Panc1 (cell line): ENCODE results near the gene CD164L2. TPM values are rescaled to one million over a fixed set of nuclear protein-coding genes. Genes with fewer than 3 reads are reported as not detected.

ENCODE experiments used
- ATAC-seq: fragments of 200-7000 bp; cut with Tn5 transposase; 2 replicates; pipeline ENCODE4 v1.9.1; 2020; ENCODE audit warnings: mild to moderate bottlenecking, moderate library complexity
- BruUV-seq: library from RNA; stranded (reverse); fragments of 400-500 nt; replicated peaks from 2 replicates; lab custom pipeline; 2021; lab: Mats Ljungman, UMichigan
- CTCF ChIA-PET: fragments of 300-600 bp; sonication (Branson Sonifier 250); formaldehyde crosslinking; loops from one replicate; lab custom pipeline; 2022; ENCODE audit warnings: antibody characterized with exemption; lab: Charles Lee
- POLR2A ChIA-PET: fragments of 300-600 bp; sonication (Branson Sonifier 250); formaldehyde crosslinking; loops from one replicate; lab custom pipeline; 2022; ENCODE audit warnings: antibody characterized with exemption; lab: Charles Lee
- DNase-seq: peaks from one replicate; pipeline ENCODE4 v3.0.0-alpha.2; 2010; ENCODE audit warnings: low read depth, low spot score
- H3K27ac ChIP-seq: 2 replicates; pipeline ENCODE4 v1.5.1; 2011; ENCODE audit warnings: mild to moderate bottlenecking, low read length, inconsistent platforms
- H3K27me3 ChIP-seq: fragments of 200-500 bp; sonication (Bioruptor generic); 2 replicates; pipeline ENCODE4 v1.6.0; 2014; ENCODE audit warnings: low read length, inconsistent platforms; ENCODE audit not compliant: control insufficient read depth, insufficient read depth
- H3K36me3 ChIP-seq: fragments of 200-500 bp; sonication (Bioruptor generic); 2 replicates; pipeline ENCODE4 v1.5.1; 2014; ENCODE audit warnings: inconsistent platforms, mild to moderate bottlenecking, low read length, moderate library complexity; ENCODE audit not compliant: control insufficient read depth, insufficient read depth
- H3K4me1 ChIP-seq: 2 replicates; pipeline ENCODE4 v1.5.1; 2011; ENCODE audit warnings: inconsistent platforms, mild to moderate bottlenecking, low read length, moderate library complexity; ENCODE audit not compliant: control insufficient read depth, insufficient read depth
- H3K4me3 ChIP-seq, 2 experiments: 2 replicates each; pipeline ENCODE4 v1.5.1; 2011 to 2012; ENCODE audit warnings: low read depth in 2 of 2, low read length in 2 of 2, mild to moderate bottlenecking in 2 of 2, inconsistent platforms in 1 of 2, moderate library complexity in 1 of 2
- H3K9me3 ChIP-seq: fragments of 200-500 bp; sonication (Bioruptor generic); 2 replicates; pipeline ENCODE4 v1.5.1; 2014; ENCODE audit warnings: low read depth, mild to moderate bottlenecking, inconsistent platforms, low read length, moderate library complexity; ENCODE audit not compliant: control insufficient read depth, insufficient read depth
- POLR2AphosphoS5 ChIP-seq: IDR thresholded peaks from 2 replicates; pipeline ENCODE4 v1.6.1; 2012; ENCODE audit warnings: mild to moderate bottlenecking, low read depth, low read length, moderate library complexity
- REST ChIP-seq, 2 experiments: IDR thresholded peaks; 2 replicates each; pipeline ENCODE4 v1.6.1; 2011 to 2012; ENCODE audit warnings: low read depth in 2 of 2, control low read depth in 1 of 2, low read length in 1 of 2, mild to moderate bottlenecking in 1 of 2, moderate library complexity in 1 of 2; ENCODE audit not compliant: insufficient read depth in 1 of 2
- SIN3A ChIP-seq: IDR thresholded peaks from 2 replicates; pipeline ENCODE4 v1.6.1; 2012; ENCODE audit warnings: low read depth, mild to moderate bottlenecking, low read length, moderate library complexity, borderline replicate concordance; ENCODE audit not compliant: insufficient read depth
- TCF7L2 ChIP-seq: IDR thresholded peaks from 2 replicates; pipeline ENCODE4 v1.6.1; 2011; ENCODE audit warnings: mild to moderate bottlenecking, low read depth, low read length, inconsistent platforms
- in situ Hi-C: cut with HindIII; loops from 2 replicates; pipeline ENCODE4 v1.10.0; 2016; ENCODE audit warnings: low sequenced_read_pairs, low pct_unique_long_range_greater_than_20kb
- intact Hi-C: fragments of 100-400 bp; cut with micrococcal nuclease; formaldehyde crosslinking; loops from one replicate; pipeline ENCODE4 v1.10.0; 2022; ENCODE audit not compliant: unreplicated experiment
- total RNA-seq: library from RNA; stranded (reverse); gene quantifications from one replicate; pipeline ENCODE4 v1.2.1, GENCODE V29; 2021; ENCODE audit not compliant: unreplicated experiment
- TF ChIP-seq, protein P1 (sequence below): fragments of 450-650 bp; IDR thresholded peaks from 2 replicates; pipeline ENCODE4 v1.5.1; 2017; ENCODE audit warnings: mild to moderate bottlenecking

The CD164L2 gene
- total RNA-seq, 1 experiment from 2014 or later: 0.13 TPM

GRCh38 chr1:27345272-27345671, 37.9 kb downstream of the CD164L2 start:
- Histone ChIP-seq H3K4me3 (no peak overlapping the region), H3K27me3 (no peaks in the 10 kb centered on the region), H3K9me3 (no peaks in the 10 kb centered on the region), H3K27ac (no peak overlapping the region), H3K4me1 (peaks cover 29% of the 10 kb centered on the region), H3K36me3 (no peaks in the 10 kb centered on the region)
- TF ChIP-seq POLR2AphosphoS5 (no peak), SIN3A (no peak), REST (IDR thresholded peaks at IDR 0.05; ENCODE audit: insufficient read depth in 1 of 2, low read depth in 2 of 2, low read length in 1 of 2) (no peak), TCF7L2 (no peak)
- TF ChIP-seq, protein P1, sequence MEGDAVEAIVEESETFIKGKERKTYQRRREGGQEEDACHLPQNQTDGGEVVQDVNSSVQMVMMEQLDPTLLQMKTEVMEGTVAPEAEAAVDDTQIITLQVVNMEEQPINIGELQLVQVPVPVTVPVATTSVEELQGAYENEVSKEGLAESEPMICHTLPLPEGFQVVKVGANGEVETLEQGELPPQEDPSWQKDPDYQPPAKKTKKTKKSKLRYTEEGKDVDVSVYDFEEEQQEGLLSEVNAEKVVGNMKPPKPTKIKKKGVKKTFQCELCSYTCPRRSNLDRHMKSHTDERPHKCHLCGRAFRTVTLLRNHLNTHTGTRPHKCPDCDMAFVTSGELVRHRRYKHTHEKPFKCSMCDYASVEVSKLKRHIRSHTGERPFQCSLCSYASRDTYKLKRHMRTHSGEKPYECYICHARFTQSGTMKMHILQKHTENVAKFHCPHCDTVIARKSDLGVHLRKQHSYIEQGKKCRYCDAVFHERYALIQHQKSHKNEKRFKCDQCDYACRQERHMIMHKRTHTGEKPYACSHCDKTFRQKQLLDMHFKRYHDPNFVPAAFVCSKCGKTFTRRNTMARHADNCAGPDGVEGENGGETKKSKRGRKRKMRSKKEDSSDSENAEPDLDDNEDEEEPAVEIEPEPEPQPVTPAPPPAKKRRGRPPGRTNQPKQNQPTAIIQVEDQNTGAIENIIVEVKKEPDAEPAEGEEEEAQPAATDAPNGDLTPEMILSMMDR: no peak
- intact Hi-C loops (no loop called here), in situ Hi-C loops (no loop called here)
- CTCF ChIA-PET: interaction anchor here (0.6 kb wide), 1 partner anchor 17 kb away, joined by 3 read pairs; no protein-coding TSS in a partner anchor
- ATAC-seq: no peak
- no peak for DNase-seq
- POLR2A ChIA-PET: interaction anchor here (0.7 to 1.3 kb wide), 3 partner anchors 20 to 1040 kb away, joined by 3 to 5 read pairs (median 3); no protein-coding TSS in a partner anchor
- no TSS peak for BruUV-seq

DNA sequence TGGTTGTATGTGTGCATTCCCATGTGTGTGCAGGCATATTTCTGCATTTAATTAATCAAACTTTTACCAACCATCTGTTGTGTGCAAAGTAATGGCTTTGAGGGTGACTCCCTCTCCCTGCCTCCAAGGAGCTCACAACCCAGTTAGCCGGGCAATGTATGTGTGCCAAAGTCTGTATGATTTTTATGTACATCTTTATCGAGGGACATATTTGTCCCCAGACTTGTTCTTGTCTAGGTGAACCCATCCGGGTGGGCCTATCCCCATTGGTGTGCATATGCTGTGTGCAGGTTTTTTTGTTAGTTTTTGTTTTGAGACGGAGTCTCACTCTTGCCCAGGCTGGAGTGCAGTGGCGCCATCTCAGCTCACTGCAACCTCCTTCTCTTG, 39.5 kb downstream of the CD164L2 start:
- no peak for ATAC-seq
- CTCF ChIA-PET: interaction anchor here (0.6 kb wide), 1 partner anchor 118 kb away, joined by 9 read pairs; no protein-coding TSS in a partner anchor
- POLR2A ChIA-PET: interaction anchor here (0.5 to 0.6 kb wide), 4 partner anchors 24 to 366 kb away, joined by 3 to 14 read pairs (median 4); no protein-coding TSS in a partner anchor
- Histone ChIP-seq H3K9me3 (no peaks in the 10 kb centered on the region), H3K36me3 (no peaks in the 10 kb centered on the region), H3K4me1 (peaks cover 21% of the 10 kb centered on the region), H3K27me3 (no peaks in the 10 kb centered on the region), H3K4me3 (no peak overlapping the region), H3K27ac (no peak overlapping the region)
- intact Hi-C loops: no loop called here
- no TSS peak for BruUV-seq
- TF ChIP-seq, protein P1: no peak
- no peak for TF ChIP-seq SIN3A
- TF ChIP-seq REST (IDR thresholded peaks at IDR 0.05; ENCODE audit: insufficient read depth in 1 of 2, low read depth in 2 of 2, low read length in 1 of 2): no peak
- no peak for TF ChIP-seq POLR2AphosphoS5
- no peak for TF ChIP-seq TCF7L2
- in situ Hi-C loops: no loop called here
- DNase-seq: no peak
